ENCODE measurements around the gene ALOX12. TPM values are rescaled to one million over a fixed set of nuclear protein-coding genes. Genes with fewer than 3 reads are reported as not detected.

The ALOX12 gene
- total RNA-seq, 1 experiment from 2014 or later: not detected

DNA sequence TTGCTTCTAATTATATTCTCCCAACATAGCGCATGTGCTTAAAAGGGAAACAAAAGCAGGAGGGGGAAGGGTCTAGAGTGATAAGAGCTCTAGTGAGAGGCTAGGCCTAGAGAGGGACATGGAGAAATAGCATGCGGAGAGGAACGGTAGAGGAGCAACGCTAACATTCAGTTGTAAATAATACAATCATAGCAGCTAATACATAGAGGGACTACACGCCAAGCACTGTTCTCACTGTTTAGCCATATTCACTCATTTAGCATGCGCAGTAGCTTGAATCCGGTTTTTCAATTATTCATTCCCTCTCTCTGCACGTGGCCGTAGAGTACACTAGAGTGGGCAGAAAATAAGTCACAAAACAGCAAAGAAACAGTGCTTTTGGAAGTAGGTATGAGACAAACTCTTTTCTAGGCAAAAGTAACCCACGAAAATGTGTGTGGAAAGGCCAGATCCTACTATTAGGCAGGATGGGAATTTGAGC is 1.7 kb upstream of the ALOX12 start:
- Mint-ChIP-seq H3K36me3 (ENCODE audit: insufficient read depth, unreplicated experiment) (peaks cover 22% of the 10 kb centered on the region), H3K27me3 (ENCODE audit: insufficient read depth, unreplicated experiment) (no peaks in the 10 kb centered on the region), H3K9me3 (ENCODE audit: unreplicated experiment) (no peaks in the 10 kb centered on the region), H3K4me1 (ENCODE audit: insufficient read depth, unreplicated experiment) (no peaks in the 10 kb centered on the region), H3K27ac (ENCODE audit: low read depth, unreplicated experiment) (no peak overlapping the region), H3K4me3 (ENCODE audit: unreplicated experiment) (no peak overlapping the region)
- POLR2A ChIA-PET: interaction anchor here (0.6 to 2.0 kb wide), 2 partner anchors 18 to 196 kb away, joined by 3 to 5 read pairs; partner anchors contain the start of gene RNASEK
- intact Hi-C loops (cut with micrococcal nuclease): no loop called here
- CTCF ChIA-PET: interaction anchor here (0.7 to 1.6 kb wide), 3 partner anchors 80 to 327 kb away, joined by 3 to 4 read pairs (median 3); no protein-coding TSS in a partner anchor
- TF ChIP-seq, protein P1, sequence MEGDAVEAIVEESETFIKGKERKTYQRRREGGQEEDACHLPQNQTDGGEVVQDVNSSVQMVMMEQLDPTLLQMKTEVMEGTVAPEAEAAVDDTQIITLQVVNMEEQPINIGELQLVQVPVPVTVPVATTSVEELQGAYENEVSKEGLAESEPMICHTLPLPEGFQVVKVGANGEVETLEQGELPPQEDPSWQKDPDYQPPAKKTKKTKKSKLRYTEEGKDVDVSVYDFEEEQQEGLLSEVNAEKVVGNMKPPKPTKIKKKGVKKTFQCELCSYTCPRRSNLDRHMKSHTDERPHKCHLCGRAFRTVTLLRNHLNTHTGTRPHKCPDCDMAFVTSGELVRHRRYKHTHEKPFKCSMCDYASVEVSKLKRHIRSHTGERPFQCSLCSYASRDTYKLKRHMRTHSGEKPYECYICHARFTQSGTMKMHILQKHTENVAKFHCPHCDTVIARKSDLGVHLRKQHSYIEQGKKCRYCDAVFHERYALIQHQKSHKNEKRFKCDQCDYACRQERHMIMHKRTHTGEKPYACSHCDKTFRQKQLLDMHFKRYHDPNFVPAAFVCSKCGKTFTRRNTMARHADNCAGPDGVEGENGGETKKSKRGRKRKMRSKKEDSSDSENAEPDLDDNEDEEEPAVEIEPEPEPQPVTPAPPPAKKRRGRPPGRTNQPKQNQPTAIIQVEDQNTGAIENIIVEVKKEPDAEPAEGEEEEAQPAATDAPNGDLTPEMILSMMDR (IDR thresholded peaks at IDR 0.05; ENCODE audit: unreplicated experiment): no peak
- no TSS peak for BruUV-seq (replicated peaks)
- no peak for DNase-seq (ENCODE audit: unreplicated experiment)

DNA sequence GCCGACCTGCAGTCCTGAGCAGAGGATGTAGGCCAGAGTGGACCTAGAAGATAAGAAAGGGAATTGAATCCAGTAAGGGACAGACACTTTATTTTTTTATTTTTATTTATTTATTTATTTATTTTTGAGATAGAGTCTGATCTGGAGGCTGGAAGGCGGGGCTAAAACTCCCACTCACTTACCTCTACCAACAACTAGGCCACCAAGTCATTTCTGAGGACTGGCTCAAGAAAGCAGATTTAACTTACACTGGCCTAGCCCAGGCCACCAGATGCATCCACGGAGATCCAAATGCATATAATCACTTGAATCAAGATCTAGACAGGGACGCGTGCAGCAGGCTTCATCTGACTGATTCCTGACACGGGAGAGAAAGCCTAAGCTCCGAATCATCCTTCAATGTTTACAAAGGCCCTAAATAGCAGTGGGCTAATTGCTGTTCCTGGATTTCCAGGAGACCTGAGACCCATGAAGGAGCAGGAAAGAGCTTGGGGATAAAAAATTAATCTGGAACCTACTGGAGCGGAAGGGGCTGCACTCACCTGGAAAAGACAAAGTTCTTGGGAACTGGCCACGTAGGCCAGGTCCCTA is 1.1 kb upstream of the ALOX12 start:
- POLR2A ChIA-PET: interaction anchor here (0.6 to 2.0 kb wide), 2 partner anchors 18 to 197 kb away, joined by 3 to 5 read pairs; partner anchors contain the start of gene RNASEK
- Mint-ChIP-seq H3K27ac (ENCODE audit: low read depth, unreplicated experiment) (no peak overlapping the region), H3K4me3 (ENCODE audit: unreplicated experiment) (no peak overlapping the region), H3K4me1 (ENCODE audit: insufficient read depth, unreplicated experiment) (no peaks in the 10 kb centered on the region), H3K9me3 (ENCODE audit: unreplicated experiment) (no peaks in the 10 kb centered on the region), H3K36me3 (ENCODE audit: insufficient read depth, unreplicated experiment) (peaks cover 22% of the 10 kb centered on the region), H3K27me3 (ENCODE audit: insufficient read depth, unreplicated experiment) (no peaks in the 10 kb centered on the region)
- BruUV-seq (replicated peaks): no TSS peak
- intact Hi-C loops (cut with micrococcal nuclease): no loop called here
- CTCF ChIA-PET: interaction anchor here (1.3 to 1.6 kb wide), 2 partner anchors 151 to 328 kb away, joined by 3 to 5 read pairs; no protein-coding TSS in a partner anchor
- DNase-seq (ENCODE audit: unreplicated experiment): no peak
- TF ChIP-seq, protein P1 (IDR thresholded peaks at IDR 0.05; ENCODE audit: unreplicated experiment): no peak

DNA sequence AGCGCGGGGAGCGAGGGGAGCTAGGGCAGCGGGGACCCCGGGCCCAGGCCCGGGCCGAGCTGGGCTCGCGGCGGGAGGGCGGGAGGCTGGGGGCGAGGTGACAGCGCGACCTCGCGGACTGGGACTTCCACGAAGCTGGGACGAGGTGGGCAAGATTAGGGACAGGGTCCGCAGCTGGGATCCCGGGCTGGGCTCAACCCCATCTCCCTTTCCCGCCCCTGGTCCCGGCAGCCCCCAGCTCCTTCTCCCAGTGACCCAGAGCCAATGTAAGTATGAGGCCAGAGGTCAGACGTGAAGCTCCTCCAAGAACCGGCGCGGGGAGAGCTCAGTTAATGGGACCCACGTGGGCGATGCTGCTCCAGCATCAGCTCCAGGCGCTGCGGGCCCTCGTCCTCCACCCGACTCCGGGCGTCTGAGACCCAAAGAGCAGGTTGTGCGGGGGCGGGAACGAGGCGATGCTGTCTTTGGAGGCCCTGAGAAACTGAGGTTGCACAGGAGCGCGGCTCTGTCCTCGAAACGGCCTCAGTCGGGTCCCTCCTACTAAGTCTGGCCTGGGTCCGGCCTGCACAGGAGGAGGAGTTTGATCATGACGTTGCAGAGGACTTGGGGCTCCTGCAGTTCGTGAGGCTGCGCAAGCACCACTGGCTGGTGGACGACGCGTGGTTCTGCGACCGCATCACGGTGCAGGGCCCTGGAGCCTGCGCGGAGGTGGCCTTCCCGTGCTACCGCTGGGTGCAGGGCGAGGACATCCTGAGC is 585 bp downstream of the ALOX12 start:
- H3K4me3 Mint-ChIP-seq (ENCODE audit: unreplicated experiment): no peak overlapping the region
- ChIA-PET POLR2A (interaction anchor here (1.2 kb wide), 1 partner anchor 8 kb away, joined by 3 read pairs; no protein-coding TSS in a partner anchor), CTCF (interaction anchor here (0.8 to 1.3 kb wide), 2 partner anchors 8 to 85 kb away, joined by 3 to 4 read pairs; no protein-coding TSS in a partner anchor)
- BruUV-seq (replicated peaks): no TSS peak
- TF ChIP-seq, protein P1 (IDR thresholded peaks at IDR 0.05; ENCODE audit: unreplicated experiment): no peak
- peaks cover 33% of the 10 kb centered on the region for H3K36me3 Mint-ChIP-seq (ENCODE audit: insufficient read depth, unreplicated experiment)
- no peaks in the 10 kb centered on the region for H3K27me3 Mint-ChIP-seq (ENCODE audit: insufficient read depth, unreplicated experiment)
- H3K9me3 Mint-ChIP-seq (ENCODE audit: unreplicated experiment): no peaks in the 10 kb centered on the region
- no peak overlapping the region for H3K27ac Mint-ChIP-seq (ENCODE audit: low read depth, unreplicated experiment)
- H3K4me1 Mint-ChIP-seq (ENCODE audit: insufficient read depth, unreplicated experiment): no peaks in the 10 kb centered on the region
- intact Hi-C loops (cut with micrococcal nuclease): no loop called here
- DNase-seq (ENCODE audit: unreplicated experiment): no peak

DNA sequence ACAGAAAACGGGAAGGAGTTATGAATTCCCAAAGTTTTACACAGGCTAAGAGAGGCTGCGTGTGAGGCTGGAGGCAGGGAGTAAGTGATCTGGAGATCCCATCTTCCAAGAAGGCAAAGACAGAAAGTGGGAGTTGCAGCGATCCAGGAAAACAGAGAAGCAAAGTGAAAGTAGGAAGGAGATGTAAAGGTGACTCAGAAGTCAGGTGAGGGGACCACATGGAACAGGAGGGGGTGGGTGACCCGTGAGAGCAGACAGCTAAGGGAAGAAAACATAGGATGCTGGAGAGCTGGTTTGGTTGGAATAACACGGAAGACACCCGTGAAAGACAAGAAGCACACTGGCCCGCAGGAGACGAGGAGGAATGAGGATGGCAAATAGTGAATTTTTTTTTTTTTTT is 1.3 kb downstream of the ALOX12 start:
- DNase-seq (ENCODE audit: unreplicated experiment): no peak
- peaks cover 37% of the 10 kb centered on the region for H3K36me3 Mint-ChIP-seq (ENCODE audit: insufficient read depth, unreplicated experiment)
- no TSS peak for BruUV-seq (replicated peaks)
- TF ChIP-seq, protein P1 (IDR thresholded peaks at IDR 0.05; ENCODE audit: unreplicated experiment): no peak
- no peak overlapping the region for H3K4me3 Mint-ChIP-seq (ENCODE audit: unreplicated experiment)
- H3K27me3 Mint-ChIP-seq (ENCODE audit: insufficient read depth, unreplicated experiment): no peaks in the 10 kb centered on the region
- intact Hi-C loops (cut with micrococcal nuclease): no loop called here
- H3K4me1 Mint-ChIP-seq (ENCODE audit: insufficient read depth, unreplicated experiment): no peaks in the 10 kb centered on the region
- H3K9me3 Mint-ChIP-seq (ENCODE audit: unreplicated experiment): no peaks in the 10 kb centered on the region
- CTCF ChIA-PET: no interaction called here
- POLR2A ChIA-PET: no interaction called here
- no peak overlapping the region for H3K27ac Mint-ChIP-seq (ENCODE audit: low read depth, unreplicated experiment)
